CD4-positive, alpha-beta T cell treated with Interferon alpha-2 for 1 hour (primary cell): ENCODE results near the gene LRP1.

ENCODE experiments used
- DNase-seq, 2 donors: peaks; one replicate each; pipeline ENCODE4 v3.0.0-alpha.2; 2020 to 2022

The LRP1 gene

DNA sequence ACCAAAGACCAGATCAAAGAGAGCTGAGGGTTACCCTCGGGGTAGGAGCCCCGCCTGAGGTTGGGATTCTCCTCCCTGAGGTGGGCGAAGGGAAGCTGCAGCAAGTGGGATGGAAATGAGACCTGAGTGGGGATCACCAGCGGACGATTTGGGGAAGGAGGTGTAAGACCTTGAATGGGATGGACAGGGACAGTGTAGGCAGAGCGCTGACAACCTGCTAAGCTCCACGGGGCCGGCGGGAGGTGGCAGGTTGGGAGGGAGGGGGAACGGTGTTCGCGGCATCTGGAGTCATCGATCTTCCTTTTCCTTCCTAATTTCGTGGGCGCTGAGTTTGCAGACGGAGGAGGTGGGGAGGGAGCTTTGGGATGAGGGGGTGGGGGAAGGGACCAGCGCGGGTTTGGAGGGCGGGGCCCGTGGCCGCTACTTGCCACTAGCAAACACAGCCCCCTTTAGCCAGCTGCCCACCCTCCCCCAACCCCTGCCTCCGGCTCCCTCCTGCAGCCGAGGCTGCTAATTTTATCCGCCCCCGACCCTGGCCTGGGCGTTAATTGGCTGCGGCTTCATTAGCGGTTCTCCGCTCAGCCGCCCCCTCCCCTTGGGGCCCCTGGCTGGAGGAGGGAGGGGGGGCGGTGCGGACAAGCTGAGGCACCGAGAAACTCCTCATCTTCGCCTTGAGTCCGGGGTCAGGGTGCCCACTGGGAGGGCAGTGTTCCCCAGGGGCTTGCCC is 98.5 kb downstream of the LRP1 start:
- DNase-seq: no peak

DNA sequence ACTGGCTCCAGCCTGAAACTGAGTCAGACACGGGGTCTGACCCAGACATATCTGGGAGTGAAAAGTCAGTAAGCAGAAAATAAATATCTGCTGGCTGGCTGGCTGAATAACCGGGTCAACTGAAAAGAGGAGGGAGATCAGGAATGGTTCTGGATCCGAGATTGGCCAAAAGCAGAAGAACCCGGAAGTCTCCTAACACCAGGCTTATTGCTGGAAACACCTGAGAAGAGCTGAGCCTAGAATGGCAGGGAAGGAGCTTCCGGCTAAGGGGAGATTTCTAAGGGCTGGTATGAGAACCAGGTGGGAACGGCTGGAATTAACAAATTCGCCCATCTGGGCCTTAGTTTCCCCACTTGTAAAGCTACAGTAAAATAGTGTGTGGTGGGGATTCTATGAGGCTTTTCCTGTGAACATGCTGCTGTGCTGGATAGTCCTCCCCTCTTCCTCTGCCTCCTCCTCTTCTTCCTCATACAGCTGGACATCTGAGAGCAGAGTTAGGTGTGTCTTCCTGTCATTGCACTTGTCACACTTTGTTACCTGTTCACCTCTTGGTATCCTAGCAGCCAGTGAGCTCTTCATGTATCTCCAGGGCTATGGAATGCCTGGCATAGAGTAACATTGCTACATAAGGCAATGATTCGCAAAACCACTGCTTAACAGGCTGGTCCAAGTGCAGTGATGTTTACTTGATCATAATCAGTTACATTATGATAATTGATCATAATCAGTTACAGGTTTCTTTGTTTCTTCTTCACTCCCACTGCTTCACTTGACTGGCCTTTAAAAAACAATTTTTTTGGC is 99.2 kb downstream of the LRP1 start:
- DNase-seq: no peak

DNA sequence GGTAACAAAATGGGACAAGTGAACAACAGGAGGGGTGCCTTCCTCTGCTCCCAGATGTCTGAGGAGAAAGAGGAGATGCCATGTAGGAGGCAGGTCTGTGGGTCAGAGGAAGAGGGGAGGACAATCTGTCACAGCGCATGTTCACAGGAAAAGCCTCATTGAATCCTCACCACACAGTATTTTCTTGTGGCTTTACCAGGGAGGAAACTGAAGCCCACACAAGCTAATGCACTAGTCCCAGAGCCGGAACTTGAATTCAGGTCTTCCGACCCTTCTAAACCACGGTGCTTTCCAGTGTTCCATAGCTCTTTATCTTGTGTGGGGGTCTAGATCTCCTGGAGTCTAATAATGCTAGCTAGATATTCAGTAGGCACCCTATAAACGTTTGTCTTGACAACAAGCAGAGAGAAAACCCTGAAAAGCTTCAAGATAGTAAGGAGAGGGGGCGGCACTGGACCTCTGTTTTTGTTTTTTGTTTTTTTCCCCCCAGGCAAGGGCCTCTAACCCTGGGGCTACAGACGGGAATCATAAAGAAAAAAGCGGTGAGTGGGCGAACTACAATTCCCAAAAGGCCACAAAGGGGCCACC is 100.9 kb downstream of the LRP1 start:
- DNase-seq: peak in 1 of 2 donors; percentile 56

DNA sequence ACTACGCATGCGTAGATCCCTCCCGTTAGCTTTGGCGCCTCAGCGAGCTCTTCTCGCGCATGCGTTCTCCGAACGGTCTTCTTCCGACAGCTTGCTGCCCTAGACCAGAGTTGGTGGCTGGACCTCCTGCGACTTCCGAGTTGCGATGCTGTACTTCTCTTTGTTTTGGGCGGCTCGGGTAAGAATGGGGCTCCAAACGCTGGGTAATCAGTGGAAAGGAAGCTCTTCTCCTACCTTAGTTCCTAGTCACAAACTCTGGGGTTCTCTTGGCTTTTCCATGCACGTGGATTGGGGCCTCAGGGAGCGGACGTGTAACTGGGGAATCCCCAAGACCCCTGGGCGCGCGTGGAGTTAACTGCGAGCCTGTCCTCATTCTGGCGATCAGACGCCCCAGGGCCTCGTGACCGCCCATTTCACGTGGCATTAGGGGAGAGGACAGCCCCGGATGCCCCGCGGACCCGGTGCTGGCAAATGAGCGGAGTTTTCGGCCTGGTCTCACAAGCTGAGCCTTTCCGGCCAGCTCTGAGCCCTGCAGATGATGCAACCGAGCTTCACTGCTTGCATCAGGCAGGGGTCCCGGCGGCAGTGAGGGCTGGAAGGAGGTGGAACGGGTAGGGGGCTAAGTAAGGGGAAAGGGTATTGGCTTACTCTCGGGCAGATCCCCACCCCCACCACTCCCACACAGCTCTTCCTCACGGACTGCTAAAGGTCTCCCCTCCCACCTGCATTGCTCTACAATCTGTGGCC is 101.5 kb downstream of the LRP1 start, which contains the start of gene SHMT2:
Gene SHMT2, plus strand, starts transcription at position 78 of the 747 bp plus-strand sequence. Its CDS starts 68 bp downstream, at position 146.
- peak; percentile 95 for DNase-seq

DNA sequence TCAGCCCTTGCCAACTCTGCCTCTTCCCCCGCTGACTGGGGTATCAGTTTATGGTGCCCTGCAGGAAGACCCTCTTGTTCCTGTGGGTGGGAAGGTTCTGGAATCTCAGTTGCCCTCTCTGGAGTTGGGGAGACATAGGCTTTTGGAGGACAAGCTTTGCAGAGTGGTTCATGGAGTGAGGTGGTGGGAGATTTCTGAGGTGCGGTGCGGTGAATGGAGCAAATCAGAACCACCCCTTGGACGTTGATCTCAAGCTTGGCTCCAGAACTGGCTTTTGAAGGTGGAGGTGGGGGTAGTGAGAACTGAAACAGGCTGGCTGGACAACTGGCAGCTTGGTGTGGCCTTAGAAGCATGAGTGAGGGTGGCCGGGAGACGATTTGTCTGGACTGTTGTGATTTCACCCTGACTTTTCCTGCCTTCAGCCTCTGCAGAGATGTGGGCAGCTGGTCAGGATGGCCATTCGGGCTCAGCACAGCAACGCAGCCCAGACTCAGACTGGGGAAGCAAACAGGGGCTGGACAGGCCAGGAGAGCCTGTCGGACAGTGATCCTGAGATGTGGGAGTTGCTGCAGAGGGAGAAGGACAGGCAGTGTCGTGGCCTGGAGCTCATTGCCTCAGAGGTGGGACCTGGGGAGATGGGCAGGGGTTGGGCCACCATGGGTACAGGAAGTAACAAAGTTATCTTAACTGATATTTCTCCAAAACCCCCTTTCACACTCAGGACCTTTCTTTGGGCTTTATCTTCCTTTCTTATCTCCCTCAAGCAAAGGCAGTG is 102.3 kb downstream of the LRP1 start:
- DNase-seq: no peak

DNA sequence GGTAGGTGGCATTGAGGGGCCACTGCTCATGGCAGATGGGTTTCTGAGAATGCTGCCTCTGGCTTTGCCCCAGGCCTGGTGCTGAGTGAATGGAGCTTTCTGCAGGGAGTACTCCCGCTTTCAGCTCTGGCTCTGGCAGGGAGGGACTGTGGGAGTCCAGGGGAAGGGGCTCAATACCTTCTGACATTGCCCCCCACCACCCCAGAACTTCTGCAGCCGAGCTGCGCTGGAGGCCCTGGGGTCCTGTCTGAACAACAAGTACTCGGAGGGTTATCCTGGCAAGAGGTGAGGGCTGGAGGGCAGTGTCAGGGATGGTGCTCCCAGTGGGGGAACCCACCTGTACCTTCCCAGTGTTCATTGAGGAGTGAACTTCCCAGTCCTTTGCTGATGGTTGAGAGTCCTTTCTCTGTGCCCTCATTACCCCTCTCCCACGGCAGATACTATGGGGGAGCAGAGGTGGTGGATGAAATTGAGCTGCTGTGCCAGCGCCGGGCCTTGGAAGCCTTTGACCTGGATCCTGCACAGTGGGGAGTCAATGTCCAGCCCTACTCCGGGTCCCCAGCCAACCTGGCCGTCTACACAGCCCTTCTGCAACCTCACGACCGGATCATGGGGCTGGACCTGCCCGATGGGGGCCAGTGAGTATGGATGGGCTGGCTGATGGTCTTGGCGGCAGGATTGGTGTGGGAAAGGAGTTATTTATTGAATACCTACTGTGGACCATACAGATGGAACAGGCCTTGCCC is 103.2 kb downstream of the LRP1 start:
- no peak for DNase-seq

DNA sequence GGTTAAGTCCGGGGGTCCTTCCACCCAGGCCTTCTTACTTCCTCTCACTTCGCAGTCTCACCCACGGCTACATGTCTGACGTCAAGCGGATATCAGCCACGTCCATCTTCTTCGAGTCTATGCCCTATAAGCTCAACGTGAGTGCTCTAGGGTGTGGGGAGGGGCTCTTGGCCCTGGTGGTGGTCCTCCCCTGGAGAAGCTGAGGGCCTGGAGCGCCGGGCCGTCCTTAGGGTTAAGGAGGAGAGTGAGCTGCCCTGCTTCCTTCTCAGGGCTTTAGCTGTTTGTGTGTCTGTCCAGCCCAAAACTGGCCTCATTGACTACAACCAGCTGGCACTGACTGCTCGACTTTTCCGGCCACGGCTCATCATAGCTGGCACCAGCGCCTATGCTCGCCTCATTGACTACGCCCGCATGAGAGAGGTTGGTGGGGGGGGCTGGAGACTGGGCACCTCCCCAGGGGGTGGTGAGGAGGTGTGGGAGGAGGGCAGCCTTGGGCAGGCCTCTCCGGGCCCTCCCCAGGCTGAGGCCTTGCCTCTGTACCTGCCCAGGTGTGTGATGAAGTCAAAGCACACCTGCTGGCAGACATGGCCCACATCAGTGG is 104.0 kb downstream of the LRP1 start:
- DNase-seq: no peak

DNA sequence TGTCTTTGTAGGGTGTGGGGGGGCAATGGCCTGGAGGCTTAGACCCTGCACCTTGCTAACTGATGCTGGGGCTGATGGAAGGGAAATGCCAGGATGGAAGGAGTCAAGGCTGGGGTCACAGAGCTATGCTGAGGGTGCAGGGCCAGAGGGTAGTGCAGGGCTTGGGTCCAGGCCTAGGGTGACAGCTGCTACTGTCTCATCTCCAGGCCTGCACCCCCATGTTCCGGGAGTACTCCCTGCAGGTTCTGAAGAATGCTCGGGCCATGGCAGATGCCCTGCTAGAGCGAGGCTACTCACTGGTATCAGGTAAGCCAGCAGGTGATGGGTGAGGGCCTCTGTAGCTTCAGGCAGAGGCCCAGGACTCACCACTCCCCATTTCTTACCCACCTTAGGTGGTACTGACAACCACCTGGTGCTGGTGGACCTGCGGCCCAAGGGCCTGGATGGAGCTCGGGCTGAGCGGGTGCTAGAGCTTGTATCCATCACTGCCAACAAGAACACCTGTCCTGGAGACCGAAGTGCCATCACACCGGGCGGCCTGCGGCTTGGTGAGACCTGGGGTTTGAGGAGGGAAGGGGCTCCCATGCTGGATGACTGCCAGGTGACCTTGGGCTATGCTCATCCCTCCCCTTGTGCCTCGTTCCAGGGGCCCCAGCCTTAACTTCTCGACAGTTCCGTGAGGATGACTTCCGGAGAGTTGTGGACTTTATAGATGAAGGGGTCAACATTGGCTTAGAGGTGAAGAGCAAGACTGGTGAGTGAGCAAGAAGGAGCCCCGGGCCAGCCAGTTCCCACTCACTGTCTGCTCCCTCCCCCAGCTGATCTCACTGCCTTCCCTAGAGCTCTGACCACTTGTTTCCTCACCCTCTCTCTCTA is 105.3 kb downstream of the LRP1 start:
- DNase-seq: no peak

DNA sequence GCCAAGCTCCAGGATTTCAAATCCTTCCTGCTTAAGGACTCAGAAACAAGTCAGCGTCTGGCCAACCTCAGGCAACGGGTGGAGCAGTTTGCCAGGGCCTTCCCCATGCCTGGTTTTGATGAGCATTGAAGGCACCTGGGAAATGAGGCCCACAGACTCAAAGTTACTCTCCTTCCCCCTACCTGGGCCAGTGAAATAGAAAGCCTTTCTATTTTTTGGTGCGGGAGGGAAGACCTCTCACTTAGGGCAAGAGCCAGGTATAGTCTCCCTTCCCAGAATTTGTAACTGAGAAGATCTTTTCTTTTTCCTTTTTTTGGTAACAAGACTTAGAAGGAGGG is 105.9 kb downstream of the LRP1 start:
- no peak for DNase-seq

DNA sequence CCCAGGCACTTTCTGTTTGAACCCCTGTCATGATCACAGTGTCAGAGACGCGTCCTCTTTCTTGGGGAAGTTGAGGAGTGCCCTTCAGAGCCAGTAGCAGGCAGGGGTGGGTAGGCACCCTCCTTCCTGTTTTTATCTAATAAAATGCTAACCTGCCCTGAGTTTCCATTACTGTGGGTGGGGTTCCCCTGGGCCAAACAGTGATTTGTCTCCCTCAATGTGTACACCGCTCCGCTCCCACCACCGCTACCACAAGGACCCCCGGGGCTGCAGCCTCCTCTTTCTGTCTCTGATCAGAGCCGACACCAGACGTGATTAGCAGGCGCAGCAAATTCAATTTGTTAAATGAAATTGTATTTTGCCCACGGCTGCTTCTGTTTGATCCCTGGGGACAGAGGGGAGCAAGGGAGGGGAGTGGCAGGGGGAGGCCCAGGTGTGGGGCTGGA is 106.3 kb downstream of the LRP1 start:
- no peak for DNase-seq

DNA sequence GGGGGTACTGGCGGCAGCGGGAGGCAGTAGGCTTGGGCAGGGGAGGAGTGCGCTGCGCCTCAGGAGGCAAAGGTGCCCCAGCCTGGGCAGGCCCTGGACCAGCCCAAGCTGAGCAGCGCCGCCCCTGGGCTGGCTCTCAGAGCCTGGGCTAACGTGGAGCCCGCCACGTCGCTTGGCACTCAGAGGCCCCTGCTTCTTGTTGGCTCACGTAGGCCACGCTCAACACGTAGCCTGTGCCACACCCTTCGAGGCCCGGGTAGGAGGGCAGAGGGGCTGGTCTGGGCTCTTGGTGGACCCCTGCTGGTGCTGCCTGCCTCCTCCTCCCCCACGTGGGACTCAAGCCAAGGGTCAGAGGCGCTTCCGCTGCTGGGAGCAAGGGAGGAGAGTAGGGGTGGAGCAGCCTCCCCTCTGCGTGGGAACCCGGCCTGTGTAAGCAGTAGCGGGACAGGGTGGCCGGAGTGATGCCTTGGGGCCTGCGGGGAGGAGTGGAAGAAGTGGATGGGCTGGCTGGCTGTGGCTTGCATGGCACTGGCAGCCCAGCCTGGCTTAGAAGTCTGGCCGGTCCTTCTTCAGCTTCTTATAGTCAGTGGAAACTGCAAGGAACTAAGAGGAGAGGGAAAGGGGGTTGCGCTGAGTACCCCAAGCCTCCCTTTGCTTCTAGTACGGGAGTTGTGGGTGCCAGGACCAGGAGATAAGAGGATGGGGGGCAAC is 106.9 kb downstream of the LRP1 start:
- DNase-seq: no peak

DNA sequence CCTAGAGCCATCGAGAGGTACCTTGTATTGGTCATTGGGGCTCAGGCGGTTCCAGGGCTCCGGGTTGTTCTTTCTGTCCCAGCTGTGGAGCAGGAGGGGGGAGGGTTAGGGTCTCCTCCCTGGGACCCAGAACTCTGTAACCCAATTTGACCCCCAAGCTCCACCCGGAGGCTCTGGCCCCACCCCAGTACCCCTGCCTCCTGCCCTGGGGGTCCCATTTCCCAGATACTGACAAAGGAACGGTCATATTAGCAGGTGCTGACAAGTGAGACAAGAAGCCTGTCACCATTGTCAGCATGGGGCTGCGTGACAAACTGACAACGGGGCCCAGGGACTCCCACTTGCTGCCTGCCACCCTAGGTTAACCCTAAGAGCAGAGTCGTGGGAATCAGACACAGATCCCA is 107.4 kb downstream of the LRP1 start:
- DNase-seq: no peak

DNA sequence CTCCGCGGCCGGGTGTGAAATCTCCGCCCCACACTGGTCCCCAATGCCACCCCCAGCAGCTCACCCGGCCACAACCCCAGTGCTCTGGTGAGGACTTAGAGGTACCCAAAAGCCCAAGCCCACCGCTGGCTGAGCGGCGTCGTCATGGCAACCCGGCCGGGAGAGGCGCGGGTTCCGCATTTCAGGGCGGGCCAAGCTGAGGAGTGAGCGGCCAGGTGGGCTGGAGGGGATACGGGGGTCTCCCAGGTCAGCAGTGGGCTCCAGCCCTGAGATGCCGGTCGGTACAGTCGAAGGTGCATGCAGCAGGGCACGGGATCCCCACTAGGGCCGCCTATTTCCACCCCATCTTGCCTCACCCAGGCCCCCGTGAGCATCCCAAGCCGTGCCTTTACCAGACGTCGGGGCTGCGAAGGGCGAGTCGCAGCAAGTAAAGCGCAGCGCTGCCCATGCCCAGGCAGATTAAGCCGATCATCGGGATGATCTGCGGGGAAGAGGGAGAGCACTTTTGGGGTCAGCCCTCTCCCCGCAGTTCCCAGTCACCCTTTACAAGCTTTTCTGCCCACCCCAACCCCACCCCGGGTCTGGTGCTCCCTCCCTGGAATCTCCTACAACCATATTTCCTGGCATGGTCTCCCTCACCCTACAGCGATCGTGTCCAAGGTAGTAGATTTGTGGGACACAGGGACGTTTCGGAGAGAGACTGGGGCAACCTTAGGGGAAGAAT is 108.1 kb downstream of the LRP1 start:
- DNase-seq: peak in 1 of 2 donors; percentile 34

DNA sequence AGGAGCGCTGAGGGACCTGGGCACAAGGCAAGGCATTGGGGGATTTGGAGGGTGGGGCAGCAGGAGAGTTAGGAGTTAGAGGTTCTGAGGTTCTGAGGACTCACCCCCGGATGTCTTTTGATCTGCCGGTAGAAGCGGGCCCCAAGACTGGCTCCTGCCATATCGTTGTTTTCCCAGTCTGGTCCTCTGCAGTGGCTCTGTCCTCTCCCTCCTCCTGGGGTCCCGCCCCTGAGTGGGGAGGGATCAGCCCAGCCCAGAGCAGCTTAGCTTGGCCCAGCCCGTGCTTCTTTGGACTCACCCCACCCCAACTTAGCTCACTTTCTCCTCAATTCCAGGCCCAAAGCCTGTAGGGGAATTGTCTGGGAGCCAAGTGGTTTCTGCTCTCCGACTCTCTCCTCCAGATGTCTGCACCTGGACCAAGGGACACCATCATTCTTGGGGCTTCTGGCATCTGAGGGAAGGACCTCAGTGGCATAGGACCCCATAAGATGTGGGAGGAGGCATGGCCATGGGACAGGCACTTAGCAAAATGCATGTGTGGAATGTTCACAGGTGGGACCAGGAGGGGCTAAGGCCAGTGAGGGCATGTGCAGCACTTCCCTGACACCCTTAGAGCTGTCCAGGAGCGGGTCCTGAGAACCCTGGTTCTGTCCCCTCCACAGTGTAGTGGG is 108.8 kb downstream of the LRP1 start:
- no peak for DNase-seq

DNA sequence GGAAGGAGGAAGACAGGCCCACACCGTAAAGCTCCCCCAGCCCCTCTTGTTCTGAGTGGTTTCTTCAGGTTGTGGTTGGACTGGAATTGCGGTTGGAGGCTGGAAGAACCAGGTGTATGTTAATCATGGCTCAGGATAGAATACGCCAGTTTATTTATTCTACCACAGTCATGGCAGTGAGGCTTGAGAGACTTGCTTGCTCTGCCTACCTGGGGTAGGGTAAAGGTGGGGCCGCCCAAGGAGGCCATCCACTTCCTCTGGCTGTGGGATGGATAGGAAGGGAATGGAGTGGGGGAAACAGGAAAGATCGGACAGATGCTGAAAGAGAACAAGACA is 109.3 kb downstream of the LRP1 start:
- DNase-seq: no peak

DNA sequence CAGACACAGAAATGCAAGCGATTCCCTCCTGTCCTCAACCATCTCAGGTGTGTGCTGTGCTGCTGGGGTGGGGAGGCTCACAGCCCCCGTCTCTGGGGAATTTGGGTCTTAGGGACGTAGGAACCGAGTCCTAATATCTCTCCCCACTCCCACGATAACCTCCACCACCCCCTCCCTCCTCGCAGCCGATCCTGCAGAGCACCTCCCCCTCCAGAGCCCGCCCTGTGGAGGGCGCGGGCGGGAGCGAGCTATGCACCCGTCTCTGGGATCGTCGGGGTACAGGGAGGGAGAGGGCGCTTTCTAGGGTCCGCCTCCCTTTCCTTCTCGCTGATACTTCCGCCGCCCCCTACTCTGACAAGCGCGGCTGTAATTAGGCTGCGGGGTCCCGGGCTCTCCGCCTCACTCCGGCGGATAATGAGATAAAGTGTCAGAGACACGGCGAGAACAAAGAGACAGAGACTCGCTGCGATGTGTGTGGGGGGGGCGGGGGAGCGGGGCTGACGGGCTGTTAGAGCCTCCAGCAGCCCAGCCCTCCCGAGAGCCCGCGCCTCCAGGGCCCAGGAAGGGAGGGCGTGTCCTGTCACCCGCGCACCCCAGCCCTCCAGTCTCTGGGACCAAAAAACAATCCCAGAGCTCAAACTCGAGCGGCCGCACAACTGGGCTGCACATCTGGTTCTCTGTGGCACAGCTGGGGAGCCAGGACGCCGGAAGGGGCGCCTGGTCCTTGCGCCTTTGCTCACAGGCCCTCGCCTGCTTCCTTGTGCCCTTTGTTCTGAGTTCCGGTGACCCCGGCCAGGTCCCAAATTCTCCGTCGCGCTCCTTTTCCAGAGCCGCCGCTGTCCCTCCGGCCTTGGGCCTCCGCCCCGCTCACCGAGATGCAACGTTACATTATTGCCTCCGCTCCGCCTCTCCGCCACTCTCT is 109.9 kb downstream of the LRP1 start:
- DNase-seq: peak in 1 of 2 donors; percentile 40
